PC-9 (cell line): ENCODE results near the gene CYFIP1. TPM values are rescaled to one million over a fixed set of nuclear protein-coding genes. Genes with fewer than 3 reads are reported as not detected.

Experiments used
- BruUV-seq: library from RNA; stranded (reverse); fragments of 400-500 nt; replicated peaks from 2 replicates; lab custom pipeline; 2021; lab: Mats Ljungman, UMichigan
- CTCF ChIA-PET: fragments of 300-600 bp; sonication (Branson Sonifier 250); formaldehyde crosslinking; loops from one replicate; lab custom pipeline; 2022; ENCODE audit warnings: antibody characterized with exemption; lab: Charles Lee
- POLR2A ChIA-PET: fragments of 300-600 bp; sonication (Branson Sonifier 250); formaldehyde crosslinking; loops from one replicate; lab custom pipeline; 2022; ENCODE audit warnings: antibody characterized with exemption; ENCODE audit not compliant: unreplicated experiment; lab: Charles Lee
- DNase-seq, 2 experiments: peaks; one replicate each; pipeline versions ENCODE4 v3.0.0 to v3.0.0-alpha.2; 2015 to 2022; ENCODE audit warnings: mixed read lengths in 1 of 2
- H2AFZ ChIP-seq: fragments of 200-600 bp; sonication (generic); 2 replicates; pipeline ENCODE4 v1.8.1; 2017; ENCODE audit warnings: antibody characterized with exemption
- H3F3A ChIP-seq: fragments of 200-600 bp; sonication (generic); 2 replicates; pipeline ENCODE4 v1.8.1; 2017; ENCODE audit warnings: antibody characterized with exemption, mild to moderate bottlenecking, low read depth; ENCODE audit not compliant: insufficient read depth
- H3K27ac ChIP-seq: fragments of 200-600 bp; sonication (generic); 2 replicates; pipeline ENCODE4 v1.6.1; 2016; ENCODE audit warnings: mixed run types
- H3K27me3 ChIP-seq: fragments of 200-600 bp; sonication (generic); 2 replicates; pipeline ENCODE4 v1.6.1; 2016; ENCODE audit warnings: low read depth, mixed run types; ENCODE audit not compliant: insufficient read depth
- H3K36me3 ChIP-seq: fragments of 200-600 bp; sonication (generic); 2 replicates; pipeline ENCODE4 v1.6.1; 2016; ENCODE audit warnings: low read depth, mixed run types
- H3K4me1 ChIP-seq: fragments of 200-600 bp; sonication (generic); replicated peaks from 2 replicates; pipeline ENCODE4 v1.6.1; 2016; ENCODE audit warnings: mixed run types; ENCODE audit not compliant: insufficient read depth
- H3K4me2 ChIP-seq: fragments of 200-600 bp; sonication (generic); 2 replicates; pipeline ENCODE4 v1.6.1; 2017; ENCODE audit warnings: mixed run types
- H3K4me3 ChIP-seq: fragments of 200-600 bp; sonication (generic); 2 replicates; pipeline ENCODE4 v1.6.1; 2016; ENCODE audit warnings: mixed run types
- H3K79me2 ChIP-seq: fragments of 200-600 bp; sonication (generic); 2 replicates; pipeline ENCODE4 v1.6.1; 2017; ENCODE audit warnings: low read depth, mixed run types
- H3K9me2 ChIP-seq: fragments of 200-600 bp; sonication (generic); 2 replicates; pipeline ENCODE4 v1.8.1; 2017; ENCODE audit warnings: mild to moderate bottlenecking; ENCODE audit not compliant: insufficient read depth
- H3K9me3 ChIP-seq: fragments of 200-600 bp; sonication (generic); 2 replicates; pipeline ENCODE4 v1.8.1; 2016; ENCODE audit warnings: low read depth; ENCODE audit not compliant: insufficient read depth
- H4K20me1 ChIP-seq: fragments of 200-600 bp; sonication (generic); 2 replicates; pipeline ENCODE4 v1.8.1; 2017; ENCODE audit not compliant: insufficient read depth
- CTCF ChIP-seq: fragments of 200-600 bp; sonication (generic); conservative IDR thresholded peaks from 2 replicates; pipeline ENCODE4 v1.6.1; 2017; ENCODE audit warnings: mixed run types, antibody characterized with exemption, mild to moderate bottlenecking, moderate library complexity
- EZH2 ChIP-seq: fragments of 200-600 bp; sonication (generic); IDR thresholded peaks from 2 replicates; pipeline ENCODE4 v1.8.0; 2017; ENCODE audit warnings: antibody characterized with exemption, low read depth
- intact Hi-C: fragments of 100-400 bp; cut with micrococcal nuclease; formaldehyde crosslinking; loops from one replicate; pipeline ENCODE4 v1.10.0; 2022; ENCODE audit not compliant: unreplicated experiment
- total RNA-seq: library from RNA; stranded (reverse); gene quantifications from 2 replicates; pipeline ENCODE4 v1.2.3, GENCODE V29; 2021

The CYFIP1 gene
- total RNA-seq, 1 experiment from 2014 or later, result 114 TPM

- Histone ChIP-seq H4K20me1 (no peaks in the 10 kb centered on the region), H3K4me1 (no peaks in the 10 kb centered on the region), H3K79me2 (no peaks in the 10 kb centered on the region), H2AFZ (no peak overlapping the region), H3K36me3 (no peaks in the 10 kb centered on the region), H3K4me3 (no peak overlapping the region), H3K9me2 (no peaks in the 10 kb centered on the region), H3K27ac (no peak overlapping the region), H3K27me3 (no peaks in the 10 kb centered on the region), H3K9me3 (no peaks in the 10 kb centered on the region), H3F3A (no peaks in the 10 kb centered on the region), H3K4me2 (no peak overlapping the region)
- no peak for TF ChIP-seq CTCF
- no peak for TF ChIP-seq EZH2
- CTCF ChIA-PET, result no interaction called here
- POLR2A ChIA-PET, result no interaction called here
- BruUV-seq, result no TSS peak
- intact Hi-C loops, result no loop called here
- DNase-seq, result no peak
Measured at GRCh38 chr15:22922003-22922402, 58.2 kb downstream of the CYFIP1 start.

GRCh38 chr15:22919171-22919570 is 61.0 kb downstream of the CYFIP1 start:
- no peak overlapping the region for H3K4me3 ChIP-seq
- no peaks in the 10 kb centered on the region for H3K4me1 ChIP-seq
- H3K79me2 ChIP-seq, result no peaks in the 10 kb centered on the region
- no peak overlapping the region for H3K4me2 ChIP-seq
- H3K36me3 ChIP-seq, result no peaks in the 10 kb centered on the region
- H3K27me3 ChIP-seq, result no peaks in the 10 kb centered on the region
- no peak for DNase-seq
- POLR2A ChIA-PET, result no interaction called here
- H3K9me3 ChIP-seq, result no peaks in the 10 kb centered on the region
- no peak overlapping the region for H3K27ac ChIP-seq
- no peaks in the 10 kb centered on the region for H3F3A ChIP-seq
- no TSS peak for BruUV-seq
- TF ChIP-seq EZH2 (no peak), CTCF (no peak)
- no peaks in the 10 kb centered on the region for H4K20me1 ChIP-seq
- intact Hi-C loops, result no loop called here
- CTCF ChIA-PET, result no interaction called here
- no peaks in the 10 kb centered on the region for H3K9me2 ChIP-seq
- H2AFZ ChIP-seq, result no peak overlapping the region

- Histone ChIP-seq H3K4me3 (no peak overlapping the region), H2AFZ (no peak overlapping the region), H3K9me2 (no peaks in the 10 kb centered on the region), H3K9me3 (no peaks in the 10 kb centered on the region), H3K27me3 (no peaks in the 10 kb centered on the region), H3K36me3 (no peaks in the 10 kb centered on the region), H3K27ac (no peak overlapping the region), H3K4me1 (no peaks in the 10 kb centered on the region), H3K79me2 (no peaks in the 10 kb centered on the region), H4K20me1 (no peaks in the 10 kb centered on the region), H3K4me2 (no peak overlapping the region), H3F3A (no peaks in the 10 kb centered on the region)
- TF ChIP-seq EZH2 (no peak), CTCF (no peak)
- CTCF ChIA-PET, result no interaction called here
- intact Hi-C loops, result no loop called here
- no peak for DNase-seq
- POLR2A ChIA-PET, result no interaction called here
- no TSS peak for BruUV-seq
Measured at GRCh38 chr15:22918596-22919140, 61.5 kb downstream of the CYFIP1 start.
